IMR-90 (cell line): ENCODE measurements around the gene PHF14. TPM values are rescaled to one million over a fixed set of nuclear protein-coding genes. Genes with fewer than 3 reads are reported as not detected.

Experiments used
- ATAC-seq: fragments of 200-7000 bp; cut with Tn5 transposase; 2 replicates; pipeline ENCODE4 v1.9.1; 2020; ENCODE audit warnings: low read depth, mild to moderate bottlenecking, moderate library complexity
- BruUV-seq: library from RNA; stranded (reverse); fragments of 400-500 nt; replicated peaks from 2 replicates; lab custom pipeline; 2021; lab: Mats Ljungman, UMichigan
- CTCF ChIA-PET: fragments of 300-600 bp; formaldehyde crosslinking; extraction: SDS; loops from one replicate; lab custom pipeline; 2021; ENCODE audit warnings: antibody characterized with exemption; lab: Yijun Ruan, JAX
- POLR2A ChIA-PET: fragments of 300-600 bp; sonication (Branson Sonifier 250); formaldehyde crosslinking; loops from one replicate; lab custom pipeline; 2022; ENCODE audit warnings: antibody characterized with exemption; ENCODE audit not compliant: unreplicated experiment; lab: Charles Lee
- DNase-seq: peaks from one replicate; pipeline ENCODE4 v3.0.0; 2013
- H2AFZ ChIP-seq: replicated peaks from 2 replicates; pipeline ENCODE3; 2013; ENCODE audit warnings: low read length, mild to moderate bottlenecking; ENCODE audit not compliant: poor library complexity
- H2AK5ac ChIP-seq: 2 replicates; pipeline ENCODE4 v1.6.1; 2013; ENCODE audit warnings: low read depth, low read length, inconsistent platforms
- H2AK9ac ChIP-seq: replicated peaks from 2 replicates; pipeline ENCODE3; 2013; ENCODE audit warnings: mild to moderate bottlenecking, low read depth, low read length, moderate library complexity; ENCODE audit not compliant: poor library complexity
- H2BK120ac ChIP-seq: 2 replicates; pipeline ENCODE4 v1.6.1; 2013; ENCODE audit warnings: low read depth, low read length, inconsistent platforms
- H2BK15ac ChIP-seq: 3 replicates; pipeline ENCODE4 v1.6.1; 2013; ENCODE audit warnings: low read depth, low read length, inconsistent platforms
- H2BK20ac ChIP-seq: 2 replicates; pipeline ENCODE4 v1.6.1; 2013; ENCODE audit warnings: low read depth, mild to moderate bottlenecking, inconsistent platforms, low read length, moderate library complexity
- H2BK5ac ChIP-seq: 2 replicates; pipeline ENCODE4 v1.6.1; 2013; ENCODE audit warnings: mild to moderate bottlenecking, low read depth, low read length, inconsistent platforms; ENCODE audit not compliant: poor library complexity, severe bottlenecking
- H3K14ac ChIP-seq: replicated peaks from 2 replicates; pipeline ENCODE4 v1.6.1; 2013; ENCODE audit warnings: low read depth, low read length, inconsistent platforms
- H3K18ac ChIP-seq: 2 replicates; pipeline ENCODE4 v1.6.1; 2013; ENCODE audit warnings: low read depth, low read length, control low read depth
- H3K23ac ChIP-seq: 2 replicates; pipeline ENCODE4 v1.6.1; 2013; ENCODE audit warnings: low read depth, low read length, inconsistent platforms
- H3K27ac ChIP-seq: 2 replicates; pipeline ENCODE4 v1.5.1; 2013; ENCODE audit warnings: mild to moderate bottlenecking, control low read depth, low read length; ENCODE audit not compliant: insufficient read depth
- H3K27me3 ChIP-seq: 2 replicates; pipeline ENCODE4 v1.6.1; 2013; ENCODE audit warnings: low read length; ENCODE audit not compliant: control insufficient read depth, insufficient read depth
- H3K36me3 ChIP-seq: 2 replicates; pipeline ENCODE4 v1.6.1; 2013; ENCODE audit warnings: low read length, mixed read lengths; ENCODE audit not compliant: control insufficient read depth, insufficient read depth
- H3K4ac ChIP-seq: 2 replicates; pipeline ENCODE4 v1.6.1; 2013; ENCODE audit warnings: low read depth, low read length, inconsistent platforms
- H3K4me1 ChIP-seq: 2 replicates; pipeline ENCODE4 v1.6.1; 2013; ENCODE audit warnings: low read length, mixed read lengths; ENCODE audit not compliant: control insufficient read depth, insufficient read depth
- H3K4me2 ChIP-seq: 2 replicates; pipeline ENCODE4 v1.6.1; 2013; ENCODE audit warnings: low read depth, mild to moderate bottlenecking, control low read depth, low read length, moderate library complexity
- H3K4me3 ChIP-seq: 2 replicates; pipeline ENCODE4 v1.5.1; 2013; ENCODE audit warnings: low read depth, mild to moderate bottlenecking, control low read depth, low read length, moderate library complexity; ENCODE audit not compliant: insufficient read depth
- H3K56ac ChIP-seq: 2 replicates; pipeline ENCODE4 v1.6.1; 2013; ENCODE audit warnings: low read length, inconsistent platforms; ENCODE audit not compliant: insufficient read depth; ENCODE audit errors: extremely low read depth
- H3K79me1 ChIP-seq, 2 experiments: 2 replicates each; pipeline ENCODE4 v1.6.1; 2013; ENCODE audit warnings: low read length in 2 of 2, inconsistent platforms in 1 of 2, low read depth in 1 of 2
- H3K9ac ChIP-seq: 2 replicates; pipeline ENCODE4 v1.6.1; 2013; ENCODE audit warnings: low read depth, low read length, control low read depth
- H3K9me1 ChIP-seq: 2 replicates; pipeline ENCODE4 v1.6.1; 2013; ENCODE audit warnings: low read length, inconsistent platforms; ENCODE audit not compliant: insufficient read depth
- H3K9me3 ChIP-seq: 2 replicates; pipeline ENCODE4 v1.6.1; 2013; ENCODE audit warnings: low read length; ENCODE audit not compliant: control insufficient read depth, insufficient read depth
- H4K20me1 ChIP-seq: 2 replicates; pipeline ENCODE4 v1.6.1; 2013; ENCODE audit warnings: low read length, inconsistent platforms; ENCODE audit not compliant: insufficient read depth
- H4K5ac ChIP-seq: 2 replicates; pipeline ENCODE4 v1.6.1; 2013; ENCODE audit warnings: mild to moderate bottlenecking, low read depth, low read length, control low read depth
- H4K8ac ChIP-seq, 2 experiments: 2 replicates each; pipeline ENCODE4 v1.6.1; 2013; ENCODE audit warnings: low read depth in 2 of 2, low read length in 2 of 2, control low read depth in 1 of 2, inconsistent platforms in 1 of 2
- H4K91ac ChIP-seq: 2 replicates; pipeline ENCODE4 v1.6.1; 2013; ENCODE audit warnings: low read depth, low read length, inconsistent platforms; ENCODE audit not compliant: insufficient read depth
- BHLHE40 ChIP-seq: fragments of 150-350 bp; IDR thresholded peaks from 2 replicates; pipeline ENCODE4 v1.6.1; 2016; ENCODE audit warnings: mild to moderate bottlenecking, low read depth, low read length
- CEBPB ChIP-seq: IDR thresholded peaks from 2 replicates; pipeline ENCODE4 v1.6.1; 2012; ENCODE audit warnings: low read depth, low read length, improper control_type of control experiment
- CHD1 ChIP-seq: IDR thresholded peaks from 2 replicates; pipeline ENCODE4 v1.6.1; 2012; ENCODE audit warnings: low read depth, low read length, improper control_type of control experiment
- CTCF ChIP-seq: conservative IDR thresholded peaks from 2 replicates; pipeline ENCODE4 v1.5.1; 2012; ENCODE audit warnings: mild to moderate bottlenecking, low read depth, low read length, improper control_type of control experiment
- FOS ChIP-seq: fragments of 150-350 bp; IDR thresholded peaks from 2 replicates; pipeline ENCODE4 v1.6.1; 2016; ENCODE audit warnings: low read depth, low read length
- MAZ ChIP-seq: IDR thresholded peaks from 2 replicates; pipeline ENCODE4 v1.6.1; 2012; ENCODE audit warnings: low read depth, mild to moderate bottlenecking, low read length, improper control_type of control experiment, moderate library complexity, borderline replicate concordance
- MXI1 ChIP-seq: IDR thresholded peaks from 2 replicates; pipeline ENCODE4 v1.6.1; 2012; ENCODE audit warnings: low read depth, mild to moderate bottlenecking, low read length, moderate library complexity, borderline replicate concordance
- POLR2A ChIP-seq: IDR thresholded peaks from 2 replicates; pipeline ENCODE4 v1.6.1; 2012; ENCODE audit warnings: mild to moderate bottlenecking, low read depth, low read length
- RAD21 ChIP-seq: IDR thresholded peaks from 2 replicates; pipeline ENCODE4 v1.6.1; 2012; ENCODE audit warnings: low read length, improper control_type of control experiment
- RCOR1 ChIP-seq: IDR thresholded peaks from 2 replicates; pipeline ENCODE4 v1.6.1; 2012; ENCODE audit warnings: mild to moderate bottlenecking, low read length, improper control_type of control experiment; ENCODE audit not compliant: insufficient replicate concordance
- RFX5 ChIP-seq: IDR thresholded peaks from 2 replicates; pipeline ENCODE4 v1.8.0; 2012; ENCODE audit warnings: low read depth, mild to moderate bottlenecking, low read length, moderate library complexity
- SMC3 ChIP-seq: fragments of 150-350 bp; IDR thresholded peaks from 2 replicates; pipeline ENCODE4 v1.6.1; 2016; ENCODE audit warnings: low read depth, mild to moderate bottlenecking, antibody characterized with exemption, low read length, moderate library complexity
- USF2 ChIP-seq: fragments of 150-350 bp; IDR thresholded peaks from 2 replicates; pipeline ENCODE4 v1.6.1; 2017; ENCODE audit warnings: mild to moderate bottlenecking, antibody characterized with exemption, low read length, low read depth
- WGBS, 2 experiments: methylation state at CpG; one replicate each; pipeline versions ENCODE4 v1.1.5 to v1.1.7; 2013; ENCODE audit warnings: missing lambda C conversion rate in 2 of 2; ENCODE audit not compliant: insufficient read length in 1 of 2; ENCODE audit errors: extremely low coverage in 2 of 2; 5-methylcytosine and 5-hydroxymethylcytosine counted together
- dilution Hi-C: fragments of 300-500 bp; cut with HindIII; formaldehyde crosslinking; loops from one replicate; pipeline ENCODE4 v1.14.3; 2018; ENCODE audit warnings: low sequenced_read_pairs; ENCODE audit not compliant: unreplicated experiment
- in situ Hi-C: fragments of 300-500 bp; cut with MboI; formaldehyde crosslinking; loops from 3 replicates; pipeline ENCODE4 v1.14.3; 2019; ENCODE audit warnings: low sequenced_read_pairs, inconsistent platforms, mixed read lengths
- intact Hi-C: fragments of 100-400 bp; cut with micrococcal nuclease; formaldehyde crosslinking; loops from 2 replicates; pipeline ENCODE4 v1.10.0; 2022
- polyA plus RNA-seq, 3 experiments: library from polyadenylated mRNA; depleted of rRNA; stranded (reverse); fragments of >200 nt; gene quantifications; 2 replicates each; pipeline ENCODE4 v1.2.3, GENCODE V29; 2012; ENCODE audit warnings: low replicate concordance in 1 of 3
- total RNA-seq: library from RNA; depleted of rRNA; stranded (reverse); fragments of >200 nt; gene quantifications from 2 replicates; pipeline ENCODE4 v1.2.3, GENCODE V29; 2012

Gene PHF14
- total and polyA plus RNA-seq, 2 of the 4 experiments (the other 2 are of a cell fraction): 8.7 to 17.2 TPM

GRCh38 chr7:11185179-11185815 is 211.6 kb downstream of the PHF14 start:
- Histone ChIP-seq H2BK120ac (no peak overlapping the region), H2BK5ac (no peak overlapping the region), H3K14ac (no peak overlapping the region), H2AK9ac (no peak overlapping the region), H4K5ac (no peak overlapping the region), H3K9me1 (no peaks in the 10 kb centered on the region), H3K27ac (no peak overlapping the region), H3K56ac (no peak overlapping the region), H3K4ac (no peak overlapping the region), H3K18ac (no peak overlapping the region), H4K20me1 (no peaks in the 10 kb centered on the region), H3K9me3 (no peaks in the 10 kb centered on the region; the same call in 1 of the 2 replicates), H2AFZ (no peak overlapping the region), H3K4me3 (no peak overlapping the region), H3K36me3 (no peaks in the 10 kb centered on the region), H2BK15ac (no peak overlapping the region), H3K27me3 (no peaks in the 10 kb centered on the region), H4K91ac (no peak overlapping the region), H3K79me1 (no peaks in the 10 kb centered on the region), H4K8ac (no peak overlapping the region), H3K4me1 (no peaks in the 10 kb centered on the region), H3K23ac (no peak overlapping the region), H2AK5ac (no peak overlapping the region), H3K4me2 (no peak overlapping the region), H3K9ac (no peak overlapping the region), H2BK20ac (no peak overlapping the region)
- CTCF ChIA-PET: no interaction called here
- dilution Hi-C loops: no loop called here
- in situ Hi-C loops: no loop called here
- WGBS, 2 experiments: no CpG with 5 or more reads among the region's 4 CpGs
- no TSS peak for BruUV-seq
- TF ChIP-seq RAD21 (no peak), MXI1 (no peak), POLR2A (no peak), MAZ (no peak), BHLHE40 (no peak), CEBPB (no peak), USF2 (no peak), CHD1 (no peak), SMC3 (no peak), RCOR1 (no peak), RFX5 (no peak), CTCF (no peak), FOS (no peak)
- POLR2A ChIA-PET: no interaction called here
- intact Hi-C loops: no loop called here
- peak; percentile 56 for DNase-seq
- peak; percentile 82 for ATAC-seq
